MM.1S (cell line): ENCODE results near the gene KIAA1755.

Experiments
- CTCF ChIP-seq: fragments of 300-600 bp; sonication (generic); IDR thresholded peaks from 2 replicates; pipeline ENCODE4 v1.5.1; 2016; ENCODE audit warnings: antibody characterized with exemption, low read length, mixed read lengths
- EZH2 ChIP-seq: fragments of 300-600 bp; sonication (generic); optimal IDR thresholded peaks from 2 replicates; pipeline ENCODE3; 2017; ENCODE audit warnings: low read depth, mild to moderate bottlenecking, antibody characterized with exemption, low read length, mixed read lengths
- EZH2phosphoT487 ChIP-seq: fragments of 300-600 bp; sonication (generic); IDR thresholded peaks from 2 replicates; pipeline ENCODE4 v1.6.1; 2018; ENCODE audit warnings: antibody characterized with exemption, low read length

- no peak for TF ChIP-seq CTCF
- TF ChIP-seq EZH2phosphoT487: no peak
- TF ChIP-seq EZH2: no peak
Measured at GRCh38 chr20:38267901-38268514, 7.5 kb upstream of the KIAA1755 start.
